Spinal cord (tissue), 10 donors: Measurements from ENCODE around the gene RORC. TPM values are rescaled to one million over a fixed set of nuclear protein-coding genes. Genes with fewer than 3 reads are reported as not detected.

Experiments
- DNase-seq, 6 donors: peaks; one replicate each; pipeline versions ENCODE4 v3.0.0 to v3.0.0-alpha.2; 2013 to 2015; ENCODE audit warnings: low spot score in 6 of 6, low read depth in 4 of 6
- H3K27ac ChIP-seq: one replicate; pipeline ENCODE4 v1.5.1; 2013; ENCODE audit warnings: low read depth, low read length, control low read depth
- H3K27me3 ChIP-seq: one replicate; pipeline ENCODE4 v1.6.1; 2013; ENCODE audit warnings: low read length; ENCODE audit not compliant: control insufficient read depth, insufficient read depth
- H3K36me3 ChIP-seq: one replicate; pipeline ENCODE4 v1.6.1; 2013; ENCODE audit warnings: low read length; ENCODE audit not compliant: control insufficient read depth, insufficient read depth
- H3K4me1 ChIP-seq: one replicate; pipeline ENCODE4 v1.6.1; 2013; ENCODE audit warnings: low read length; ENCODE audit not compliant: control insufficient read depth, insufficient read depth
- H3K4me3 ChIP-seq: one replicate; pipeline ENCODE4 v1.5.1; 2013; ENCODE audit warnings: low read depth, low read length, control low read depth
- H3K9me3 ChIP-seq: one replicate; pipeline ENCODE4 v1.6.1; 2013; ENCODE audit warnings: low read length; ENCODE audit not compliant: control insufficient read depth, insufficient read depth
- WGBS: methylation state at CpG from one replicate; pipeline ENCODE4 v1.1.5; 2013; ENCODE audit warnings: missing lambda C conversion rate; ENCODE audit not compliant: insufficient coverage; 5-methylcytosine and 5-hydroxymethylcytosine counted together
- polyA plus RNA-seq, 2 donors: library from polyadenylated mRNA; unstranded; fragments of 120-200 nt; gene quantifications; one replicate each; pipeline ENCODE4 v1.2.1, GENCODE V29; 2013; ENCODE audit not compliant: insufficient read length in 2 of 2
- total RNA-seq, 2 donors: library from RNA; depleted of rRNA in 1 of 2; stranded (reverse); fragments of 120-200 nt in 1 of 2; fragments of >200 nt in 1 of 2; gene quantifications; one replicate each; pipeline versions ENCODE4 v1.2.3 to v1.2.4, GENCODE V29; 2013 to 2014
- donor health status: healthy.

RORC gene
- total and polyA plus RNA-seq, 4 donors: 0.15 to 0.44 (median 0.17) TPM; not detected in 1

DNA sequence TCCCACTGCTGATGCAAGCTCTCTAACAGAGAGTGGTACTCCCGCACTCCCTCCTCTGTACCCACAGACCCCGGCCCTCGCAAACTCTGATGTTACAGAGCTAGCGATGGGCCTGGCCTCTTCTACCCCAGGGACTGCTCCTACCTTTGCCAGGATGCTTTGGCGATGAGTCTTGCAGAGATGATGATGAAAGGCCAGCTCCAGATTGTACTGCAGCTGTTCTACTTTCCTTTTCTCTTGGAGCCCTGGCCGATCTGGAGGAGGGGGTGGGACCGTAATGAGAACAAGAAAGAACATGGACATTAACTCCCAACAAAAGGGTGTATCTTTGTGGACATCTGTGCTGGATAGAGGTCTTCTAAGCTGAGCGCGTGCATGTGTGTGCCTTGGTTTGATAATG lies 20.4 kb downstream of the RORC start:
- H3K9me3 ChIP-seq: no peaks in the 10 kb centered on the region
- no peak overlapping the region for H3K27ac ChIP-seq
- H3K4me1 ChIP-seq: peaks cover 7% of the 10 kb centered on the region
- H3K36me3 ChIP-seq: no peaks in the 10 kb centered on the region
- no peaks in the 10 kb centered on the region for H3K27me3 ChIP-seq
- DNase-seq: no peak
- WGBS: 75% methylated on average over 4 of the region's 9 CpGs
- H3K4me3 ChIP-seq: no peak overlapping the region

- H3K27ac ChIP-seq: no peak overlapping the region
- WGBS: no CpG with 5 or more reads among the region's 1 CpG
- H3K27me3 ChIP-seq: no peaks in the 10 kb centered on the region
Measured at GRCh38 chr1:151809985-151810556, 21.5 kb downstream of the RORC start.

DNA sequence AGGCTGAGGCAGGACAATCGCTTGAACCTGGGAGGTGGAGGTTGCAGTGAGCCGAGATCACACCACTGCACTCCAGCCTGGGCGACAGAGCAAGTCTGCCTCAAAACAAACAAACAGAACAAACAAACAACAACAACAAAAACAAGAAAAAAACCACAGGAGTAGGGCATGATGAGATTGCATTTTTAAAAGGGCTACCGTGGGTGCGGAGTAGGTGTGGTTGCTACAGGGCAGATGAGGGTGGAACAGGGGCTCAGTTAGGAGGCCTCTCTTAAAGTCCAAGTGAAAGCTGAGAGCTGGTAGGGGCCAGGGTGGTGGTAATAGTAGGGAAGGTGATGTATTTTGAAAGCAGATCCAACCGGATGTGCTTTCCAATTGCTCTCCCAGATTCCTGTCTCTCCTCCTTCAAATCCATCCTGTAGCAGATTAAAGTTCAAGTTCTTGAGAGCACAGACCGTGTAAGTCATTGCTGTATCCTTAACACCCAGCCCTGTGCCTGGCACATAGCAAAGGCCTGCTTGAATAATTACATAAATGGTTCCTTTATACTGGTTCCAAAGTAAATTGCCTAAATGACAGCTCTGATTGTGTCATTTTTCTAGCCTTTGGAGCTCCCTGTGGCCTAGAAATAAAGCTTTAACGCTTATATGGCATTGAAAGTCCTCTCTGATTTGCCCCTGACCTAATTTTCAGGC lies 22.2 kb downstream of the RORC start:
- DNase-seq: no peak
- Histone ChIP-seq H3K4me1 (peaks cover 15% of the 10 kb centered on the region), H3K4me3 (no peak overlapping the region), H3K27me3 (no peaks in the 10 kb centered on the region), H3K27ac (no peak overlapping the region), H3K36me3 (peaks cover 2% of the 10 kb centered on the region), H3K9me3 (no peaks in the 10 kb centered on the region)
- 62% methylated on average over 5 of the region's 8 CpGs for WGBS

More at GRCh38 chr1:151809985-151810556, 21.5 kb downstream of the RORC start:
- DNase-seq: no peak
- Histone ChIP-seq H3K9me3 (no peaks in the 10 kb centered on the region), H3K4me3 (no peak overlapping the region), H3K4me1 (peaks cover 12% of the 10 kb centered on the region), H3K36me3 (peaks cover 2% of the 10 kb centered on the region)

- no peaks in the 10 kb centered on the region for H3K27me3 ChIP-seq
- H3K36me3 ChIP-seq: peaks cover 2% of the 10 kb centered on the region
- peaks cover 15% of the 10 kb centered on the region for H3K4me1 ChIP-seq
- H3K27ac ChIP-seq: no peak overlapping the region
- no CpG with 5 or more reads among the region's 1 CpG for WGBS
- no peak overlapping the region for H3K4me3 ChIP-seq
- no peak for DNase-seq
- H3K9me3 ChIP-seq: no peaks in the 10 kb centered on the region
Measured at GRCh38 chr1:151807766-151808165, 23.8 kb downstream of the RORC start.

- WGBS: 82% methylated on average over 2 of the region's 5 CpGs
- Histone ChIP-seq H3K36me3 (peaks cover 2% of the 10 kb centered on the region), H3K27ac (no peak overlapping the region), H3K27me3 (no peaks in the 10 kb centered on the region), H3K4me3 (no peak overlapping the region), H3K9me3 (no peaks in the 10 kb centered on the region), H3K4me1 (peaks cover 15% of the 10 kb centered on the region)
- no peak for DNase-seq
Measured at GRCh38 chr1:151807131-151807530, 24.5 kb downstream of the RORC start.

GRCh38 chr1:151806170-151806569 lies 25.4 kb downstream of the RORC start:
- H3K27me3 ChIP-seq: no peaks in the 10 kb centered on the region
- 89% methylated on average over 5 of the region's 7 CpGs for WGBS
- no peaks in the 10 kb centered on the region for H3K9me3 ChIP-seq
- H3K4me1 ChIP-seq: peaks cover 14% of the 10 kb centered on the region
- DNase-seq: no peak
- H3K4me3 ChIP-seq: no peak overlapping the region
- H3K36me3 ChIP-seq: peaks cover 11% of the 10 kb centered on the region
- no peak overlapping the region for H3K27ac ChIP-seq

DNA sequence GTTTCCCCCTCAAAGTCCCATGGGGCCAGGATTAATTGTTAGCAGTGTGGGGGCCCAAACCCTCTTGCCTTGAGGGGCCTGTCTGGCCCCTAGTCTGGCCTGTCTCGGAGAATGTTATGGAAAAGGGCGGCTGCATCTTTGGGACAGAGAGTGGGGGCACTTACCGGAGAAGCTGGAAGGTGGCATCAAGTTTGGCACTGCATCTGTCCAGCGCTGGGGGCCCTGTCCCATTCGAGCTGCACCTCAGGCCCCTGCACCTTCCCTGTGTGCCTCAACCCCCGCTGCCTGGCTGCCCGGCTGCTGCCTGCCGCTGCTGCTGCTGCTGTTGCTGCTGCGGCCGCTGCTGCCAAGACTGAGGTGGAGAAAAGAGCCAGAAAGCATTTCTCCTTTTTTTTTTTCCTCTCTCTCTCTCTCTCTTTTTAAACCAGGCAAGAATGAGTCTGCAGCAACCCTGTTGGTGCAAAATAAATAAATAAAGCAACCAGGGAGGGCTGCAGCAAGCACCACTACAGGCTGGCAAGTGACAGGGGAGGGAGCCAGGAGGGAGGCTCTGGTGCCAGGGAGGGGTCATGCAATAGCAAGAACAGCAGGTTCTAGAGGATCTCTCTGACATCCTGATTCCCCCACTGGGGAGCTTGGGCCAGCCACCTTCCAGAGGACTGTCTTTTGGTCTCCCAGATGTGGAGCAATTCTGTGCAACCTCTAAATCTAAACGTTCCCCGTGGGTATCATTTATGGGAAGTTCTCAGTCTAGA lies 26.4 kb downstream of the RORC start, which contains the start of gene LINGO4:
Gene LINGO4 (minus strand): TSS at position 354 of the 755 bp plus-strand sequence. CDS start 2,715 bp downstream, outside the sequence.
- Histone ChIP-seq H3K27ac (no peak within 1 kb of the TSS), H3K4me3 (no peak within 1 kb of the TSS), H3K9me3 (no peaks in the 10 kb centered on the region), H3K36me3 (peaks cover 11% of the 10 kb centered on the region), H3K27me3 (no peaks in the 10 kb centered on the region), H3K4me1 (peaks cover 15% of the 10 kb centered on the region)
- DNase-seq: peak in 2 of 6 donors; percentile 12 to 63
- 57% methylated on average over 10 of the region's 12 CpGs for WGBS

DNA sequence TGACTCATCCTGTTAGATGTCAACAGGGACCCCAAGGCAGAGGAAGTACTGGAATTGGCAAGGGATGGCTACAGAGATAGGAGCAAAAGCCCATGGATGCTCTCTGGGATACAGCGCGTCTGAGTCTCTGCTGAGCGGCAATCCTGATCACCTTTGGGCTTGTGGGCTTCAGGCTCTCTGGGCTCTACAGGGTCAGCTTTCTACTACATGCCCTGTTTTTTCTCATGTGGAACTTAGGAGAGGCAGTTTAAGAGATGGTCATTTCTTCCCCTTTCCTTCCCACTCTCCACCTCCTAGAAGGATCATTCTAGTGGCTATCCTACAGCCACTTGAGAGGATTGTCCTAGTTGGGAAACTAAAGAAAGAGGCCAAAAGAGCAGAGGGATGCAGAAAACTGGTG lies 27.7 kb downstream of the RORC start:
- H3K27ac ChIP-seq: no peak overlapping the region
- 81% methylated on average over 3 of the region's 3 CpGs for WGBS
- DNase-seq: no peak
- no peaks in the 10 kb centered on the region for H3K9me3 ChIP-seq
- peaks cover 15% of the 10 kb centered on the region for H3K4me1 ChIP-seq
- no peaks in the 10 kb centered on the region for H3K27me3 ChIP-seq
- H3K4me3 ChIP-seq: no peak overlapping the region
- peaks cover 11% of the 10 kb centered on the region for H3K36me3 ChIP-seq

DNA sequence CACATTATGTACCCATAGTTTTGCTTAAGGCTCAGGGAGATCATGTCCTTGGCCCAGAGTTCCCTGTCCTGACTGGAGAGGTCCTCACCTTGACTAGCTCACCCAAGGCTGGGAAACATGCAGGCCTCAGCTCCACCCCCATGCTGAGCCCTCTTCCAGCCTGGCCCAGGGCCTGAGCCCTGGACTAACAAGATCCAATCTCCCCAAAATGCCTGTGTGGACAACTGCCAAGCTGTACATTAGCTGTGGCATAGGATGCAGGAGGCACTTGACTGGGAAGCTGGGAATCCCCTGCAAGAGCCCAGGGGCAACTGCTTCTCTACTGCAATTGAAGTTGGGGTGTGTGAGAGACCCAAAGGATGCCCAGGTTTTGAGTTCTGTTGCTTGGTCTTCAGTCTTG lies 28.4 kb downstream of the RORC start:
- no peak overlapping the region for H3K4me3 ChIP-seq
- H3K27me3 ChIP-seq: no peaks in the 10 kb centered on the region
- H3K27ac ChIP-seq: no peak overlapping the region
- H3K36me3 ChIP-seq: peaks cover 11% of the 10 kb centered on the region
- H3K9me3 ChIP-seq: no peaks in the 10 kb centered on the region
- DNase-seq: no peak
- peaks cover 18% of the 10 kb centered on the region for H3K4me1 ChIP-seq
